ENCODE measurements around the gene BTC. TPM values are rescaled to one million over a fixed set of nuclear protein-coding genes. Genes with fewer than 3 reads are reported as not detected.
"Not testable (repeated sequence)": the region's sequence is repeated elsewhere in the genome, so short reads cannot be mapped to it uniquely, and the experiment has no call there.

BTC gene, protein sequence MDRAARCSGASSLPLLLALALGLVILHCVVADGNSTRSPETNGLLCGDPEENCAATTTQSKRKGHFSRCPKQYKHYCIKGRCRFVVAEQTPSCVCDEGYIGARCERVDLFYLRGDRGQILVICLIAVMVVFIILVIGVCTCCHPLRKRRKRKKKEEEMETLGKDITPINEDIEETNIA
- 2.9 TPM for polyA plus RNA-seq (ENCODE audit: insufficient read length)

GRCh38 chr4:74794382-74795010, at the start of gene BTC:
Gene BTC, minus strand, starts transcription at chr4:74794523. Its CDS starts 198 bp downstream, at chr4:74794325.
- no peak for DNase-seq (ENCODE audit: low read depth)

- DNase-seq (ENCODE audit: low read depth), result no peak
Observed at GRCh38 chr4:74840936-74841509, 46.7 kb upstream of the BTC start.

DNA sequence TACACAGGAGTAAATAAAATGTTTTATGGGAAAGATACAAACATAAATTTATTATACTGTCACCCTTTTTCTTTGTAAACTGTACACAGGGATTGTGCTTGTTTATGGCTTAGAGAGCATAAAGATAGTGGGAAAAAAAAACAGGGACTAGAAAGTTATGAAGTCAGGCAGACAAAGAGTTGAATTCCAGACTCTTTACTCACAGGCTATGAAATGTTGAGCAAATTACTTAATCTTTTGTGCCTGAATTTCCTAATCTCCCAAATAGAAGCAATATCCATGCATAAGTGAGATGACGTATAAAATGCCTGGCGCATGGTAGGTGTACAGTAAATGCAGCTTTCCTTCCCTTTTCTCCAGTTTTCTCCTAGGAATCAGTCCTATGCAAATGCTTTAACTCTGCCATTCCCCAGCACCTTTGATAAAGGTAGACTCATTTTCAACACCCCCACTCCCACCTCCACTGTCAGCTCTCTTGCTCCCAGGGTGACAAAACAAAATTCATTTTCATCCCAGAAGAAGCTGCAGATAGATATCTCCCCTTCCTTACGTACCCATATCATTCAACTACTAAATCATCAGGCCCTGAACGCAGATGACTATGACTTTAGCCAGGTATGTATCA, 44.5 kb upstream of the BTC start:
- no peak for DNase-seq (ENCODE audit: low read depth)

GRCh38 chr4:74830928-74831327, 36.6 kb upstream of the BTC start:
- no peak for DNase-seq (ENCODE audit: low read depth)

DNA sequence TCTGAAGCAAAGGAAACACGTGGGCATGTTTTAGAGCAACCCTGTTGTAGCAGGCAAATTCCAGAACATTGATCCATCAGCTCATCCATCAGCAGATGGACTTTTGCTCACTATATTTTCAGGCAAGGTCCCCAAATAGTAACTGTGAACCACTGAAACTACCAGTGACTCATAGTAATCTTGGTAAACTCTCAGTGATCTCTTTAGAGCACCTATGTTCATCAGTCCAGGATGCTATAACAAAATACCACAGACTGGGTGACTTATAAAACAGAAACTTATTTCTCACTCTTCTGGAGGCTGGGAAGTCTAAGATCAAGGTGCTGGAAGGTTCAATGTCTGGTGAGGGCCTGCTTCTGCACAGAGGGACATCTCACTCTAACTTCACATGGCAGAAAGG, 28.9 kb upstream of the BTC start:
- no peak for DNase-seq (ENCODE audit: low read depth)

GRCh38 chr4:74822603-74823002, 28.3 kb upstream of the BTC start:
- no peak for DNase-seq (ENCODE audit: low read depth)

DNA sequence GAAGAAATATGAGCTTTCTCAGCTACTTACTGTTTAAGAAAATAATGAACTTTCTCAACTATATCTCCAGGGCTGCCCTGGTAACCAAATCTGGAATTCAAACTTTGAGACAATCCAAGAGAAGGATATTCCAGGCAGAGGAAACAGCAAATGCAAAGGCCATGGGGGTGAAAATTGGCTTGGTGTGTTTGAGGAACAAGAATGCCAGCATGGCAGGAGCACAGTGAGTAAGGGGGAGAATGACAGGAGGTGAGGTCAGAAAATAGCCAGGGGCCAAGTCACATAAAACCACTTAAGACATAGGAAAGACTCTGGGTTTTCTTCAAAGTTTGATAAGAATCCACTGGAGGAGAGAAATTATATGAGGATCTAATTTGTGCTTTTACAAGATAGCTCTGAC, 27.2 kb upstream of the BTC start:
- no peak for DNase-seq (ENCODE audit: low read depth)

DNA sequence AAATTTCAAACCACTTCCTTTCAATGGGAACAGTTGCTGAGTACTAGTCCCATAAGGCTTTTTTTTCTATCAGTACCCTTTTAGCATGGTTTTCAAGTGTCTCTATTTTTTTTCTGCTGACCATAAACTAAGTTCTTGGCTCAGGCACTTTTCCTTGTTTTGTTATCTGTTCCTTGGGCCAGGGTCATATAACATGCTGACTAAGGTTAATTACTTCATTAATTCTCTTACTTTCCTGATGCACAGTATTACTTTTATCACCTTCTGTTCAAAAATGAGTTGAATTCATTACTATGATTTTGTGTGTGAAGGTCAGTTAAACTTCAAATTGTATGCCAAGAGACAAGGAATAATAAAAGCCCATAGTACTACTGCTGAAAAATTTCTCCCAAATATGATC, 19.7 kb upstream of the BTC start:
- no peak for DNase-seq (ENCODE audit: low read depth)

DNA sequence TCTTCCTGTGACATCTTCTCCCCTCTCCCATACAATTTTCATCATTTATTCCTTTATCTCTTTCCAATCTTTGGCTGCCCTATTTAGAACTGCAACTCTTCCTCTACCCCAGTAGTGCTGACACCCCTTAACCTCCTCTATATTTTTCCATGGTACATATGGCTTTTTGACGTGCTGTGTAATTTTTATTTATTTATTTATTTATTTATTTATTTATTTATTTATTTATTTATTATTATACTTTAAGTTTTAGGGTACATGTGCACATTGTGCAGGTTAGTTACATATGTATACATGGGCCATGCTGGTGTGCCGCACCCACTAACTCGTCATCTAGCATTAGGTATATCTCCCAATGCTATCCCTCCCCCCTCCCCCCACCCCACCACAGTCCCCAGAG, 17.7 kb upstream of the BTC start:
- not testable (repeated sequence) for DNase-seq (ENCODE audit: low read depth)

DNA sequence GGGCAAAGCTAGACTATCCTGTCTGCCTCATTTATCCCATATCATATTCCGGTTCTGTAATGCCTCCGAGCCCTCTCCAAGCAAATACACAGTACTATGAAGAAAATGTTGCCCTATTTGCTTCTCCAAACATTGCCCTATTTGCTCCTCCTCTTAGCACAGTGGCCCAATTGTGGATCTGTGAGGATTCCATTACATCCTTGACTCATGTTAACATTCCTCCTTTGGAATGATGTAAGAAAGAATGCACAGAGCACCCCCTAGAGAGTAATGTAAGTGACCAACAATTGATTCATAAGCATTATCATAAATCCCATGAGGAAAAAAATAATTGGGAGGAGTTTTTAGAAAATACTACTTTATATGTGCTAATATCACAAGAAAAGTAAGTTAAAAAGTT, 11.3 kb upstream of the BTC start:
- no peak for DNase-seq (ENCODE audit: low read depth)

- DNase-seq (ENCODE audit: low read depth), result no peak
Observed at GRCh38 chr4:74800310-74800709, 6.0 kb upstream of the BTC start.

DNA sequence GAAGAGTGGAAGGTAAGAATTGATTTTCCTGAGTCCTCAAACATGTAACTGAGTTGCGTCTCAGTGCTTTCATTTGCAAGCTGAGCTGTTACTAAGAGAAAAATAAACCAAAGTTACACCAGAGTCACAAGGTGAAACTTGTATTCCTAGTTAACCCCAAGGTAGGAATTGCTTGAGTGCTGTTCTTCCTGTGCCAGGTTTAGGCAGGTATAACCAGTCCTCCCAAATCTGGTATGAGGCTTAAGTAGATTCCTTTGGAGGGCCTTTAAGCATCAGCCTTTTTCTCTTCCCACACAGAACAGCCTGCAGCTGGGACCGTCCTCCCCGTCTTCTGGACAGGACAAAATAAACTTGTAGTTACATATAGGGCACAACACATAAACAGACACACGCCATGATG, 2.3 kb upstream of the BTC start:
- no peak for DNase-seq (ENCODE audit: low read depth)

DNA sequence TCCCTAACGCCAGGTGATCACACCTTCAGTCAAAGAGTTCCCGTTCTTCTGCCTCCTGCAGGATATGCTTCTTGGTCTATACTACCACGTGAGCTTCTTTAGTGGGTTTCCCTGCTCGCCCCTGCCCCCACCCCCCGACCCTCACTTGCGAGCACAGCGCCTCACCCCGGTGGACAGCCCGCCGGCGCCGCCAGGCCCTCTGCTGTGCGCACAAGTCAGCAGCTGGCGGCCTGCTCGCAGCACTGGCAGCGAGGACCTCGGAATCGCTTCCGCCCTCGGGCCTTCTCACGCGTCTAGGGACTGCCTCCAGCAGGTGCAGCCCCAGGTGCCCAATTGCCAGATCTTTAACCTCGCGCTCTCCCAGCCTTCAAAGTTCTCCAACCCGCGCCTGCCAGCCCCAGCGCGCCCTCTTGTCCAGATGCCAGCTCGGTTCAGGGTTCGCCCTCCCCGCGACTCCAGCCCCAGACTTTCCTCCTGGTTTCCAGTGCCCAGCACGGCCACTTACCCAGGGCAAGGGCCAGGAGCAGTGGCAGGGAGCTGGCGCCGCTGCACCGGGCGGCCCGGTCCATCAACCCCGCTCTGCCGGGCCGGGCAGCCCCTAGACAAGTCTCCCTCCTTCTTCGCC, 454 bp downstream of the BTC start:
- no peak for DNase-seq (ENCODE audit: low read depth)

GRCh38 chr4:74790652-74791051, 3.7 kb downstream of the BTC start:
- DNase-seq (ENCODE audit: low read depth), result no peak

DNA sequence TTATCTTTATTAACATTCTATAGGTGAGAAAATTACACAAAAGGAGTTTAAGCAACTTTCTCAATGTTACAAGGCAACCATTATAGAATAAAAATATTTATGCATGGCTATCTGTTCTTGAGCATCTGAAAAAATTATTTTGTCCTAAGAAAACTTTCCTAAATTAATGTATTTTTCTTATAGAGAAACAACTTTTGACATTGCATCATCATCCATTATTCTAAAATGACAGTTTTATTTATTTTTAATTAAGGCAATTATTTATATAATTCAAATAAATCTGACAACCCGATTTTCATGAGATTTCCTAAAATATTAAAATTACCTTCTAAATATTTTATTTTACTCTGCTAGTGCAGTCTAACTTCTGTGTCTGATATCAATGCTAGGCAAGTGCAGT, 4.8 kb downstream of the BTC start:
- DNase-seq (ENCODE audit: low read depth), result no peak

GRCh38 chr4:74777531-74777930, 16.8 kb downstream of the BTC start:
- DNase-seq (ENCODE audit: low read depth), result no peak

DNA sequence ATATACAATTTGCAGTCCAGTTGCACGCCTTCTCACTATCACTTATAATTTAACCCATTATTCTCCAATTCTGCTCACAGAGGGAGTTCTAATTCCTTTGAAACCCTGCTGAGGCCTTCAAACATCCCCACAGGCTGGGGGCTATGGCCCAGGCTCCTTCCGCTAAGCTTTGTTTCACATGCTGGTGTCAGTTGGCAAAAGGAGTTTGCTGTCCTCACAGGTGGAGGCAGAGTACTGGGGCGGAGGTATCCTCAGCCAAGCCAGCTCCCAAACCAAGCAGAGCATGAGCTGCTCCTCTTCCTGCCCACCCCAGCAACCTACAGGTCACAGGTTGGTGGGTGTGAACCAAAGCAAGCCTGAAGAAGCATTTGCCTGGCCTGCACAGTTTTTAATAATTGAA, 21.5 kb downstream of the BTC start:
- no peak for DNase-seq (ENCODE audit: low read depth)

DNA sequence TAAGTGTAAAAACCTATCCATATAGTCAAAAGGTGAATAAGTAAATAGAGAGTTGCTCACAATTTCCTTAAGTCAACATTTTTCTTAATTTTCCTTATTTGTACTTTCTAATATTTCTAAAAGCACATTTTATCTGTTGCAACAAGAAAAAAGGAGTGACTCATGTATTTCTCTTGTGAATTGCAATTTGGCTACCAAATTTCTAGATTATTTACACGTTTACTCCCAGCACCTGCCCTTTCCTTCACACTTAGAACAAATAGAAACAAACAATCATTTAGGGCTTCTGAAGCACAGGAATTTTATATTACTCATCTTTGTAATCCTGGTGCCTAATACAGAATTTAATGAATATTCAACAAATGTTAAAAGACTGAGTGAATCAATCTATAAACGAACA, 22.2 kb downstream of the BTC start:
- DNase-seq (ENCODE audit: low read depth), result no peak

GRCh38 chr4:74770226-74770910, 24.0 kb downstream of the BTC start:
- DNase-seq (ENCODE audit: low read depth), result no peak

GRCh38 chr4:74768857-74769525, 25.3 kb downstream of the BTC start:
- DNase-seq (ENCODE audit: low read depth), result no peak

DNA sequence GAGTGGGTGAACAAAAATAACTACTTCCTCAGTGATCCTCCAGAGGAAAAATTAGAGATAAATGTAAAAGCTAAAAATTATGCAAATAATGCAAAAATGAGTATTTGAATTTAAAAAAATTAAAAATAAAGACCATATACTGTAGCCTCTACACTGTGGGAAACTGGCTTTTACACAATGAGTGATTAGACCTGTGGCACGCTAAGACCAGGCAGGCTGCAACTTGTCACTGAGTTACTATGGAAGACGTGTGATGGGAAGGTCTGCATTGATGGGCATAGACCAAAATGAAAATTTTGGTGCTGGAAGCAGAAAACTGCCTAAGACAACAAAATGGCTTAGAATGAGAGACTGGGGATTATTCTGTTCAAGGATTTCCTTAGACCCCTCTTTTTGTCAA, 30.2 kb downstream of the BTC start:
- DNase-seq (ENCODE audit: low read depth), result no peak

All from forelimb muscle (tissue), 1 donor.